B cell (primary cell): ENCODE results near the gene ARPC1A. TPM values are rescaled to one million over a fixed set of nuclear protein-coding genes. Genes with fewer than 3 reads are reported as not detected.

Experiments
- polyA plus RNA-seq: library from polyadenylated mRNA; depleted of rRNA; stranded (reverse); fragments of >200 nt; gene quantifications from 2 replicates; pipeline ENCODE4 v1.2.3, GENCODE V29; 2012
- total RNA-seq, 2 donors: library from RNA; stranded (reverse); fragments of 120-200 nt in 1 of 2; gene quantifications; 1 replicate in 1 of 2; 2 replicates in 1 of 2; pipeline versions ENCODE4 v1.2.3 to v1.2.4, GENCODE V29; 2013 to 2022

ARPC1A gene
- total and polyA plus RNA-seq, 2 donors (not counting 1 experiment from before 2014, with no cell fraction given) = 41.7 to 45.5 TPM

Other genes starting within 250 kb of the ARPC1A start
- gene SMURF1, start 181.8 kb upstream of the ARPC1A start, total RNA-seq = 27.1 and 28.6 TPM in 2 replicates
- 7.5 and 11.6 TPM in 2 replicates for gene SMURF1, start 181.8 kb upstream of the ARPC1A start, polyA plus RNA-seq
- not detected in 2 replicates for gene KPNA7, start 117.8 kb upstream of the ARPC1A start, total RNA-seq
- gene KPNA7, start 117.8 kb upstream of the ARPC1A start, polyA plus RNA-seq = not detected in 2 replicates
- not detected in 2 replicates for gene MYH16, start 53.1 kb upstream of the ARPC1A start, total RNA-seq
- not detected in 2 replicates for gene MYH16, start 53.1 kb upstream of the ARPC1A start, polyA plus RNA-seq
- 142 and 164 TPM in 2 replicates for gene ARPC1B, start 48.8 kb downstream of the ARPC1A start, total RNA-seq
- 520 and 563 TPM in 2 replicates for gene ARPC1B, start 48.8 kb downstream of the ARPC1A start, polyA plus RNA-seq
- 60.4 and 61.7 TPM in 2 replicates for gene PDAP1, start 82.7 kb downstream of the ARPC1A start, total RNA-seq
- 19.2 and 51.5 TPM in 2 replicates for gene PDAP1, start 82.7 kb downstream of the ARPC1A start, polyA plus RNA-seq
- gene BUD31, start 83.1 kb downstream of the ARPC1A start, total RNA-seq = 53.9 and 57.8 TPM in 2 replicates
- 69.4 and 118 TPM in 2 replicates for gene BUD31, start 83.1 kb downstream of the ARPC1A start, polyA plus RNA-seq
- gene PTCD1, start 112.9 kb downstream of the ARPC1A start, total RNA-seq = 10.2 and 14.8 TPM in 2 replicates
- gene PTCD1, start 112.9 kb downstream of the ARPC1A start, polyA plus RNA-seq = 8.5 and 9.7 TPM in 2 replicates
- gene CPSF4, start 113.0 kb downstream of the ARPC1A start, total RNA-seq = 60.0 and 63.2 TPM in 2 replicates
- gene CPSF4, start 113.0 kb downstream of the ARPC1A start, polyA plus RNA-seq = 52.9 and 68.9 TPM in 2 replicates
- gene ATP5MF, start 140.3 kb downstream of the ARPC1A start, total RNA-seq = 108 and 135 TPM in 2 replicates
- 835 and 963 TPM in 2 replicates for gene ATP5MF, start 140.3 kb downstream of the ARPC1A start, polyA plus RNA-seq
- gene ZNF789, start 147.0 kb downstream of the ARPC1A start, total RNA-seq = 36.7 and 37.3 TPM in 2 replicates
- gene ZNF789, start 147.0 kb downstream of the ARPC1A start, polyA plus RNA-seq = 16.4 and 19.8 TPM in 2 replicates
- gene ZNF394, start 174.4 kb downstream of the ARPC1A start, total RNA-seq = 80.7 and 86.2 TPM in 2 replicates
- gene ZNF394, start 174.4 kb downstream of the ARPC1A start, polyA plus RNA-seq = 50.5 and 96.5 TPM in 2 replicates
- 10.9 and 11.7 TPM in 2 replicates for gene ZKSCAN5, start 178.8 kb downstream of the ARPC1A start, total RNA-seq
- gene ZKSCAN5, start 178.8 kb downstream of the ARPC1A start, polyA plus RNA-seq = 3.1 and 3.3 TPM in 2 replicates
- 11.9 and 12.8 TPM in 2 replicates for gene FAM200A, start 226.2 kb downstream of the ARPC1A start, total RNA-seq
- 1.6 and 2.1 TPM in 2 replicates for gene FAM200A, start 226.2 kb downstream of the ARPC1A start, polyA plus RNA-seq
- gene ZNF655, start 232.7 kb downstream of the ARPC1A start, total RNA-seq = 150 and 154 TPM in 2 replicates
- 125 and 178 TPM in 2 replicates for gene ZNF655, start 232.7 kb downstream of the ARPC1A start, polyA plus RNA-seq